Activated naive CD4-positive, alpha-beta T cell treated with anti-CD3 and anti-CD28 coated beads for 36 hours (primary cell): Measurements from ENCODE around the gene PGAP6. TPM values are rescaled to one million over a fixed set of nuclear protein-coding genes. Genes with fewer than 3 reads are reported as not detected.

Experiments used
- CTCF ChIA-PET: fragments of 350-600 bp; sonication (Branson Sonifier 250); formaldehyde crosslinking; loops from one replicate; lab custom pipeline; 2021; ENCODE audit warnings: antibody characterized with exemption; lab: Charles Lee
- DNase-seq: peaks from one replicate; pipeline ENCODE4 v3.0.0-alpha.2; 2020
- H3K27ac Mint-ChIP-seq: one replicate; pipeline ENCODE4 v1.8.0; 2021; ENCODE audit warnings: mild to moderate bottlenecking, mixed read lengths
- H3K27me3 Mint-ChIP-seq: one replicate; pipeline ENCODE4 v1.8.0; 2021; ENCODE audit warnings: low read depth, mixed read lengths
- H3K36me3 Mint-ChIP-seq: one replicate; pipeline ENCODE4 v1.8.0; 2021; ENCODE audit warnings: low read depth, mixed read lengths
- H3K4me1 Mint-ChIP-seq: one replicate; pipeline ENCODE4 v1.8.0; 2021; ENCODE audit warnings: low read depth, mixed read lengths
- H3K4me3 Mint-ChIP-seq: one replicate; pipeline ENCODE4 v1.8.0; 2021; ENCODE audit warnings: mild to moderate bottlenecking, moderate library complexity, mixed read lengths
- H3K9me3 Mint-ChIP-seq: one replicate; pipeline ENCODE4 v1.8.0; 2021; ENCODE audit warnings: mixed read lengths
- intact Hi-C: fragments of 100-400 bp; cut with micrococcal nuclease; formaldehyde crosslinking; loops from one replicate; pipeline ENCODE4 v1.15.1; 2023
- total RNA-seq, 2 experiments: library from RNA; stranded (reverse); gene quantifications; one replicate each; pipeline ENCODE4 v1.2.3, GENCODE V29; 2021

Gene PGAP6
- total RNA-seq, 2 experiments from 2014 or later = 19.9 to 20.9 TPM

DNA sequence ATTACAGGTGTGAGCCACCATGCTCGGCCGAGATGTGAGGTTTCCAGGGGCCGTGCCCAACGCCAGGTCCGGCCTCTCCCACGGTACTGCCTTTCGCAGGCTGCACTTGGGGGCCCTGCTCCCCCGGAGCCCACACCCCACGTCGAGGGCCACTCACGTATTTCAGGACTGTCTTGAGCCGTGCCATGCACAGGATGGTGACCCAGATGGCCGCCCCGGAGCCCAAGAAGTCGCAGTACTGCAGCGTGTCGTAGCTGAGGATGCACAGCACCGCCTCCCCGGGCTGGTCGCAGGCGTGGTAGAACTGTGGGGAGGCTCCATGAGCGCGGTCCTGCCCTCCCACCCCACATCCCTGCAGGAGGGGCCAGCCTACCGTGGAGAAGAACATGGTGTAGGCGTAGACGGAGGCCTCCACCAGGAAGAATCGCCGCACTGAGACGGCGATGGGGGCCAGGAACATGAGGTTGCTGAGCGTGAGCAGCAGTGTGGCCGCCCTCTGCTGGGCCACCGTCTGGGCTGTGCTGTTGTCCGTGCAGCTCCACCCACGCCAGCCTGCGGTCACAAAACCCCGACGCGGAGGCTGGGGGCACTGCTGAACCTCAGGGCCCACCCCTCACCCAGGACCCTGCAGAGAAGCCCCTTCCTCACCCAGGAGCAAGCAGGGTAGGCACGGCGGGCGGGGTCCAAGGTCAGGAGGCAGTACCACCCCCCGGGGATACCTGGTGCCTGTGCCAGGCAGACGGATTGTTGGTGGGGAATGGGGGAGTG, 7.7 kb downstream of the PGAP6 start:
- no peak overlapping the region for H3K4me3 Mint-ChIP-seq
- H3K27me3 Mint-ChIP-seq = no peaks in the 10 kb centered on the region
- H3K4me1 Mint-ChIP-seq = peaks cover 17% of the 10 kb centered on the region
- H3K9me3 Mint-ChIP-seq = no peaks in the 10 kb centered on the region
- CTCF ChIA-PET = no interaction called here
- intact Hi-C loops = no loop called here
- peaks cover 1% of the 10 kb centered on the region for H3K36me3 Mint-ChIP-seq
- no peak overlapping the region for H3K27ac Mint-ChIP-seq
- no peak for DNase-seq

DNA sequence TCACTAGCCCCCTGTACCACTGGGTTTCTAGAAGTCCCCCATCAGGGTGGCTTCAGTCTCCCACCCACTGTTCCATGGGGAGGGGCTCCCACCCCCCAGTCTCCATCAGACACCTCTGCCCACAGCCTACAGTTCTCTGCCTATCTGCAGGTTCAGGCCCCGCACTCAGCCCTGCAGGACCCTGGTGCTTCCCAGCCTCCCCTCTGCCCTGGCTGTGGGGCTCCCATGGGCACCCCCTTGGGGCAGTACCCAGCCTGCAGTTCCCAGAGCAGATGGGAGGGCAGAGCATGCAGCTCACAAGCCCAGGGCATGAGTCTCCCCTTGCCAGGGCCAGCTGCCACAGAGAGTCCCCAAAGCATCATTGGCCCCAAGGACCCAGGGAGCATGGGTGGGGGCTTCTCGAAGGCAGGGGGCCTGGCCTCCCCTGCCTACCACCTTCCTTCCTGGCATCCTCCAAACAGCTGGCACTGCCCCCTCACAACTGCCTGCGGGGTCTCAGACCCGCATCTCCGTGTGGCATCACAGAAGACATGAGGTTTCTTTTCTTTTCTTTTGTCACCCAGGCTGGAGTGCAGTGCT, 8.7 kb downstream of the PGAP6 start:
- intact Hi-C loops = no loop called here
- Mint-ChIP-seq H3K9me3 (no peaks in the 10 kb centered on the region), H3K4me1 (peaks cover 14% of the 10 kb centered on the region), H3K27ac (no peak overlapping the region), H3K36me3 (peaks cover 1% of the 10 kb centered on the region), H3K27me3 (no peaks in the 10 kb centered on the region), H3K4me3 (no peak overlapping the region)
- CTCF ChIA-PET = no interaction called here
- no peak for DNase-seq

DNA sequence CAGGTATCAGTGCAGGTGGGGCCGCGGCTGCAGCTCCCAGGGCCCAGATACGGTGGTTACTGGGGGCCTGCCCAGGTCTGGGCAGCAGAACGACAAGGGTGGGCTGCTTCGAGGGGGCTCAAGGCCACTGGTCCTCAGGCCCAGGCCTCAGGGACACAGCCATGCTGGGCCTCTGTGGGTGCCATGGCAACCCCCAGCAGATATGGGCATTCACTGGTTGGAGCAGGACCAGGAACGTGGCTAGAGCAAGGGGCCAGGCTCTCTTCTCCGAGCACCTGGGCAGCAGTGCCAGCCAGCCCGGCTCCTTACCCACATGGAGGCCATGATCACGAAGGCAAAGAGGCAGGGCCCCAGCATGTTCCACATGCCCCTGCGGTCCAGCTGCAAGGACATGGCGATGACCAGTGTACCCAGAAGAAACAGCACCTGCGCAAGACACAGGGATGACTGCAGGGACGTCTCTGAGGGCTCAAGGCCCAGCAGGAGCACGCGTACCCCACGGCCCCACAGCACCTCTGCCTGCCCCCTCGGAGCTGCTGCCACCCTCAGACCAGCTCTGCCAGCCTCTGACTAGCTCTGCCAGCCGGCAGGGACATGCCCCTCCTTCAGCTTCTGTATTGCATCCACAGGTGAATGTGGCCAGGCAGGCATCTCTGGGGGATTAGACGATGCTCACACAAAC, 9.3 kb downstream of the PGAP6 start:
- Mint-ChIP-seq H3K27me3 (no peaks in the 10 kb centered on the region), H3K4me3 (no peak overlapping the region), H3K9me3 (no peaks in the 10 kb centered on the region), H3K4me1 (peaks cover 14% of the 10 kb centered on the region), H3K27ac (no peak overlapping the region), H3K36me3 (peaks cover 1% of the 10 kb centered on the region)
- CTCF ChIA-PET = no interaction called here
- intact Hi-C loops = no loop called here
- no peak for DNase-seq

DNA sequence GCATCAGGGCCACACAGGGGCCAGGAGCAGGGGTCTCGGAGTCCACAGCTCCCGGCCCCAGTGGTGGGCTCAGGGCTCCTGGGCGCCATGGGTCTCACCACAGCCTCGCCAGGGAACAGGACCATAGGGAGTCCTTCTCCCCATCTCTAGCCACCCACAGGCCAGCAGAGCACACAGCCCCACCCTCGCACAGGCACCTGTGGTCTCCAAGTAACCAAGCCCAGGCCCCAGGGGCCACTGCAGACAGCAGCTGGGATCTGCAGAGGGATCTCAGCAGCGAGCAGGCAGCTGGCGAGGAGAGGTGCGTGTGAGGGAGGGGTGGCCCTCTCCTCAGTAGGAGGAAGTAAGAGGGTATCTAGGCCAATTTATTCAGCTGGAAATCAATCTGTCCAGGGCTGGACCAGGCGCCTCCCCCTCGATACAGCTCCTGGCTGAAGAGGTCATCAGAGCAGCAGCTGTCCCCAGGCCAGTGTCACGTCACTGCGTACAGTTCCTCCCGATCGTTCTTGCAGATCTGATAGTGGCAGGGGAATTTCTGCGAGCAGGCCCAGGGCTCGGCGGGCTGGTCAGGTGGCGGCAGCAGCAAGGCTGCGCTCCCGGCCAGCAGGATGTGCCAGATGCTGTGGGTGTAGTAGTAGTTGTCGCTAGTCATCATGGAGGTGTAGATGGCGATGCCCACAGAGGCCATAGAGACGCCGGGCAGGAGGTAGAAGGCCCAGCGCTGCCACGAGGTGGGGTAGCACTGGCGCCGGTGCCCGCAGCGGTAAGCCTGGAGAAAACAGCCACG, 10.1 kb downstream of the PGAP6 start:
- Mint-ChIP-seq H3K27me3 (no peaks in the 10 kb centered on the region), H3K27ac (peak overlapping the region; percentile 59), H3K4me1 (peaks cover 14% of the 10 kb centered on the region), H3K36me3 (peaks cover 4% of the 10 kb centered on the region), H3K4me3 (no peak overlapping the region), H3K9me3 (no peaks in the 10 kb centered on the region)
- CTCF ChIA-PET = interaction anchor here (1.6 to 1.7 kb wide), 2 partner anchors 9 to 10 kb away, joined by 5 to 9 read pairs; no protein-coding TSS in a partner anchor
- intact Hi-C loops = loop anchor here (2.0 kb wide), 1 partner anchor 29 kb away; the partner anchor contains the start of gene DECR2
- DNase-seq = no peak

DNA sequence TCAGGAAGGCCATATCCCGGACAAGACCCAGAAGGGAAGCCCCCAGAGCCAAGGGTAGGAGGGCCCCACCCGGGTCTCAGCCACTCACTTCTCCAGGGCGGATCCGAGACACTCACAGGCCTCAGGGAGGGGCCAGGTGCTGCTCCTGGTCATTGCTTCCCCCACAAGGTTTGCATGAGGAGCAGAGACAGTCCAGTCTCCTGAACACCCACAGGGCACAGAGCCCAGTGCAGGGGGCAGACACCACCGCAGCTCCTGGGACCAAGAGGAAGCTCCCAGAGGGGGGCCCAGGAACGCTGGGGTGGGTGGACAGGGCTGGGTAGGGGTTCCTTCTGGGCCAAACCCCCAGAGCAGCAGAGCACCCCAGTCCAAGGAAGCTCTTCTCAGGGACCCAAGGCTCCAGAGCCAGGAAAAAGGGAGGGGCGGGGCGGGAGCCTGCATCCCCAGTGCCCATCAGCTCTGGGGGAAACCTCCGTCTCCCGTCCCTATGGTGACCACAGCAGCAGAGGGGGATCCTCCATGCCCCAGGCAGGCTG, 10.7 kb downstream of the PGAP6 start:
- H3K27ac Mint-ChIP-seq = peak overlapping the region; percentile 85
- peak overlapping the region; percentile 81 for H3K4me3 Mint-ChIP-seq
- no peaks in the 10 kb centered on the region for H3K9me3 Mint-ChIP-seq
- H3K27me3 Mint-ChIP-seq = no peaks in the 10 kb centered on the region
- no peak for DNase-seq
- peaks cover 14% of the 10 kb centered on the region for H3K4me1 Mint-ChIP-seq
- CTCF ChIA-PET = interaction anchor here (0.6 to 1.7 kb wide), 3 partner anchors 9 to 93 kb away, joined by 5 to 9 read pairs (median 5); no protein-coding TSS in a partner anchor
- H3K36me3 Mint-ChIP-seq = peaks cover 4% of the 10 kb centered on the region
- intact Hi-C loops = loop anchor here (1.0 to 2.0 kb wide), 3 partner anchors 9 to 30 kb away; partner anchors contain the start of gene DECR2

DNA sequence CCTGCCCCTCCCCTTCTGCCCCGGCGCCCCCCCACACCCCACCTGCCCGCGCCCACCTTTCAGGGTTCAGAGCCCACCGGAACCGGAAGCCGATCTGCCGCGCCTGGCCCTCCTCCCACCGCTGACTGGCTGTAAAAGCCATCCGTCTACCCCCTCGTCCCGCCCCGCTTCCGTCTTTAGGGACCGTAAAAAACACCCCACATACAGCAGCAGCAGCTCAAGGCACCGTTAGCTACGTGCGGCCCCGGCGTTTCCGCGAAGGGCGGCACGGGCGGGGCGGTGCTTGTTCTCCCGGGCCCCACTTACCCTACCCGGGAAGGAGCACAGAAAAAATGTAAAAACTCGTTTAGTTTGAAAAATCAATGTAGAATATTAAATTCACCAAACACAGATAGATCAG, 11.3 kb downstream of the PGAP6 start, which contains the start of gene MRPL28:
MRPL28 (minus strand) TSS at position 96 of the 400 bp plus-strand sequence. CDS start 320 bp downstream, outside the sequence.
- peak within 1 kb of the TSS; percentile 85 for H3K27ac Mint-ChIP-seq
- peak within 1 kb of the TSS; percentile 81 for H3K4me3 Mint-ChIP-seq
- H3K27me3 Mint-ChIP-seq = no peaks in the 10 kb centered on the region
- DNase-seq = peak; percentile 97
- peaks cover 14% of the 10 kb centered on the region for H3K4me1 Mint-ChIP-seq
- intact Hi-C loops = loop anchor here (1.0 to 2.0 kb wide), 3 partner anchors 10 to 30 kb away; partner anchors contain the start of gene DECR2
- no peaks in the 10 kb centered on the region for H3K9me3 Mint-ChIP-seq
- H3K36me3 Mint-ChIP-seq = peaks cover 4% of the 10 kb centered on the region
- CTCF ChIA-PET = interaction anchor here (0.6 to 1.7 kb wide), 3 partner anchors 8 to 93 kb away, joined by 5 to 9 read pairs (median 5); no protein-coding TSS in a partner anchor

DNA sequence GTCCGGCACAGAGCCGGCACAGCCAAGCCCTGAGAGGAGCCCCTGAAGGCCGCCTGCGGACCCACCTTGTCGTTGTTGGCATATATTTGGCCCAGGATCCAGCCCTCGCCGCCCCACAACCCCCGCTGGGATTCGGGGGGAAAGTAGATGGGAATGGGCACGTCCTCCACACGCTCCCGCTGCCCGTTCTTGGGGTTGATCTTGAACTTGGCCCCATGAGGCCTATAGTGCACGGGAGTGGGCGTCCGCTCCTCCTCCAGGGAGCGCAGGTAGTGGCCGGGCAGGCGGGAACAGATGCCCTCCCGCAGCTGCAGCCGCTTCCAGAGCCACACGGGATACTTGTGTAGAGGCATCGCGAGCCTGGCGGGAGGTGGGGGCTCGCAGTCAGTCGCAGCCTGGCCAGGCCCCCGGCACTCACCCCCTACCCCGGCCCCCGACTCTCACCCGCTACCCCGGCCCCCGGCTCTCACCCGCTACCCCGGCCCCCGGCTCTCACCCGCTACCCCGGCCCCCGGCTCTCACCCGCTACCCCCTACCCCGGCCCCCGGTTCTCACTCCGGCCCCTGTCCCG, 11.8 kb downstream of the PGAP6 start:
- no peaks in the 10 kb centered on the region for H3K9me3 Mint-ChIP-seq
- CTCF ChIA-PET = interaction anchor here (1.6 to 1.7 kb wide), 2 partner anchors 8 to 11 kb away, joined by 5 to 9 read pairs; no protein-coding TSS in a partner anchor
- H3K4me3 Mint-ChIP-seq = peak overlapping the region; percentile 58
- intact Hi-C loops = loop anchor here (1.0 to 2.0 kb wide), 3 partner anchors 10 to 31 kb away; partner anchors contain the start of gene DECR2
- no peaks in the 10 kb centered on the region for H3K27me3 Mint-ChIP-seq
- no peak overlapping the region for H3K27ac Mint-ChIP-seq
- peaks cover 14% of the 10 kb centered on the region for H3K4me1 Mint-ChIP-seq
- no peak for DNase-seq
- H3K36me3 Mint-ChIP-seq = peaks cover 4% of the 10 kb centered on the region

DNA sequence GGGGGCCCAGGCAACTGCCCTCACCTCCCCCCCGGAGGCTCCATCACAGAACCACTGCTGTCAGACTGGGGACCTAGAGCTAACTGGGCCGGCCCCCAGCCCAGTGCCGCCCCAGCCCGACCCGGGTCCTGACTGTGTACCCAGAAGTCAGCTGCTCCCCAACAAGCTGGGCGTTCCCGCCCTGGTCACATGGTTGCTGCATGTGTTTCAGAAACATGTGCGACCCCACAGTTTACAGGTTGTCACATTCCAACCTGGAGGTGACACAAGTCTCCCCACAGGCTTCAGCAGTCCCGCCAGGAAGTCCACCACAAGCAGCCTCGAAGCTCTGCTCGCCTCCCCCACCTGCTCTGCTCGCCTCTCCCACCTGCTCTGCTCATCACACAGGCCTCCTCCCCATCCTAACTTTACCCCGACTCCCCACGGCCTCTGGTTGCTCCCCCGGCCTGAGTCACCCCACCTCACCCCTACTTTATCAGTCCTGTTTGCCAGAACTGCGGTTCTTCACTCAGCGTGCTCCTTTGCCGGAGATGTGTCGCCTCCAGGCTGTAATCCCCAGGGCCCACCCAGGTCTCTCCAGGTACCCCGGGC, 12.4 kb downstream of the PGAP6 start:
- no peak overlapping the region for H3K27ac Mint-ChIP-seq
- peak overlapping the region; percentile 58 for H3K4me3 Mint-ChIP-seq
- CTCF ChIA-PET = no interaction called here
- H3K36me3 Mint-ChIP-seq = peaks cover 4% of the 10 kb centered on the region
- no peak for DNase-seq
- no peaks in the 10 kb centered on the region for H3K27me3 Mint-ChIP-seq
- no peaks in the 10 kb centered on the region for H3K9me3 Mint-ChIP-seq
- intact Hi-C loops = no loop called here
- H3K4me1 Mint-ChIP-seq = peaks cover 14% of the 10 kb centered on the region

DNA sequence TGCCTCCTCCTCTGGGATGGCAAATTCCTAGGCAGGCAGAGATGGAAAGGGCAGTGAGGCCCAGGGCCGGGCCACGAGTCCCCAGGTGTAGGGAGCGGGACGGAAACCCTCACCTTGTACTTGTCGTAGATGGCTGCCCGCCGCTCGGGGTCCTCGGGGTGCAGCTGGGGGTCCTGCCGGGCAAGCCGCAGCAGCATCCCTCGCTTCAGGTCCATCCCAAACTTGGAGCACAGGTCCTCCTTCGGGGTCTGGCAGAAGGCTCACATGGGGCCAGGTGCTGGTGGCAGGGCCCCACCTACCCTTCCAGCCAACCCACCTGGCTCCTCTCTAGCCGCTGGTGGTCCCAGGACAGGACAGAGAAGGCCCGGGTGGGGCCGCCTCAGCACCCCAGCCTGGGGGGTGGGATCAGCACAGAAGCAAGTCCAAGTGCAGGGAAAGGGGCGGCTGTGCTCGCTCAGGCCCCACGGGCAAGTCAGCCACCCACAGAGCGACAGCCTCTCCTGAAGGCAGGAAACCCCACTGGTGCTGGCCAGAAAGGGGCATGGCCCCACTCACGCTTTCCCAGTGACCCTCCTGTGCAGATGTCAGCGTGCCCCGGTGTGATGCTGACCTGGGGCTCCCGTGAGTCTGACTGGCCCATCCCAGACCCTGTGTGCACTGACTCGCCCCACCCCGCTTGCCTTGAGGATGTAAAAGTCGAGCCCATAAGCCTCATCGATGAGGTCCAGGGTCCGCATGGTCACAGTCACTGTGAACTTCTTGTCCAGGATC, 13.2 kb downstream of the PGAP6 start:
- Mint-ChIP-seq H3K4me1 (peaks cover 14% of the 10 kb centered on the region), H3K27ac (no peak overlapping the region), H3K27me3 (no peaks in the 10 kb centered on the region), H3K9me3 (no peaks in the 10 kb centered on the region), H3K4me3 (no peak overlapping the region), H3K36me3 (peaks cover 4% of the 10 kb centered on the region)
- intact Hi-C loops = no loop called here
- no peak for DNase-seq
- CTCF ChIA-PET = no interaction called here

DNA sequence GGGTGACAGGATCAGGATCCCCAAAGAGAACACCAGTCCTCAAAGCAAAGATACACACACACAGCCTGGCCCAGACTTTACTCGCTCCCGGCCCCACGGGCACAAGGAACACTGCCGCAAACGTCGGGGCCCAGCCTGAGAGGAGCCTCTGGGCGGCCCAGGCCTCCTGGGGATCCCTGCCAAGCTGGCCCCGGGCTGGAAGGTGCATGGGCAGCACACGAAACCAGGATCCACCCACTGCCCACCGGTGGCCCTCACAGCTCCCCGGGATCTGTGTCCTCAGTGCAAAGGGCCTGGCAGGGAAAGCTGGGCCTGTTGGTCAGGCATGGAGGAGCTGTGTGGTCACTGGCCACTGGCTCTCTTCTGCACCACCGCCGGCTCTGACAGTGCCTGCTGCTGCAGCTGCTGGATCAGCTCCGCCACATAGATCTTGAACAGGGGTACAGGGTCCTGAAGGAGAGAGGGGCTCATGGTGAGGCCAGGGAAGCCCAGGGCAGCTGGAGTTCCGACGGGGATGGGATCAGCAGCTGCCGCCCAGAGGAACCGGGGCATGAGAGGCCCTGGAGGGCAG, 14.4 kb downstream of the PGAP6 start:
- CTCF ChIA-PET = no interaction called here
- H3K27ac Mint-ChIP-seq = peak overlapping the region; percentile 15
- DNase-seq = no peak
- H3K27me3 Mint-ChIP-seq = no peaks in the 10 kb centered on the region
- no peaks in the 10 kb centered on the region for H3K9me3 Mint-ChIP-seq
- peaks cover 4% of the 10 kb centered on the region for H3K36me3 Mint-ChIP-seq
- intact Hi-C loops = no loop called here
- no peak overlapping the region for H3K4me3 Mint-ChIP-seq
- H3K4me1 Mint-ChIP-seq = peaks cover 14% of the 10 kb centered on the region
